Measurements from ENCODE around the gene SYT9.

DNA sequence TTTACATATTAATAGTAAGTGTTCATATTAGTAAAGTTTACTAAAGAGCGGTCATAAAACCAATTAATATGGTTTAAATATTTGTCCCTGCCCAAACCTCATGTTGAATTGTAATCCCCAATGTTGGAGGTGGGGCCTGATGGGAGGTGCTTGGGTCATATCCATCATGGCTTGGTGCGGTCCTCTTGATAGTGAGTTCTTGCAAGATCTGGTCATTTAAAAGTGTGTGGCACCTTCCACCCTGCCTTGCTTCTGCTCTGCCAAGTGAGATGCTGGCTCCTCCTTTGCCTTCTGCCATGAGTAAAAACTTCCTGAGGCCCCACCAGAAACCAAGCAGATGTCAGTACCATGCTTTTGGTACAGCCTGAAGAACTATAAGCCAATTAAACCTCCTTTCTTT lies 178.8 kb downstream of the SYT9 start:
- no peak for TF ChIP-seq EZH2 (IDR thresholded peaks at IDR 0.05; ENCODE audit: insufficient read depth, poor library complexity, severe bottlenecking)
- TF ChIP-seq EZH2phosphoT487 (IDR thresholded peaks at IDR 0.05; ENCODE audit: insufficient read depth, low read depth): no peak
